Astrocyte (in vitro differentiated cells and primary cell): Measurements from ENCODE around the gene ZIC1. TPM values are rescaled to one million over a fixed set of nuclear protein-coding genes. Genes with fewer than 3 reads are reported as not detected.

Experiments
- DNase-seq: peaks from one replicate; pipeline ENCODE4 v3.0.0-alpha.2; 2010; ENCODE audit warnings: low read depth
- FAIRE-seq: peaks from 2 replicates; lab custom pipeline; 2011; peaks lifted over from hg19 to GRCh38; lab: Jason Lieb, UNC
- H2AFZ ChIP-seq: 2 replicates; pipeline ENCODE4 v1.6.0; 2012; ENCODE audit warnings: low read depth, low read length, inconsistent platforms
- H3K27ac ChIP-seq: 2 replicates; pipeline ENCODE4 v1.5.1; 2011; ENCODE audit warnings: low read depth, low read length, inconsistent platforms
- H3K27me3 ChIP-seq: 2 replicates; pipeline ENCODE4 v1.6.0; 2011; ENCODE audit warnings: low read length, inconsistent platforms; ENCODE audit not compliant: insufficient read depth
- H3K36me3 ChIP-seq: 2 replicates; pipeline ENCODE4 v1.5.1; 2011; ENCODE audit warnings: low read length, inconsistent platforms; ENCODE audit not compliant: insufficient read depth
- H3K4me1 ChIP-seq: 2 replicates; pipeline ENCODE4 v1.5.1; 2011; ENCODE audit warnings: low read length, inconsistent platforms; ENCODE audit not compliant: insufficient read depth
- H3K4me2 ChIP-seq: 2 replicates; pipeline ENCODE4 v1.6.0; 2012; ENCODE audit warnings: low read length, inconsistent platforms
- H3K4me3 ChIP-seq: 2 replicates; pipeline ENCODE4 v1.5.1; 2011; ENCODE audit warnings: low read depth, mild to moderate bottlenecking, low read length, inconsistent platforms; ENCODE audit not compliant: insufficient read depth
- H3K79me2 ChIP-seq: 2 replicates; pipeline ENCODE4 v1.6.0; 2012; ENCODE audit warnings: mild to moderate bottlenecking, low read length, inconsistent platforms; ENCODE audit not compliant: insufficient read depth
- H3K9ac ChIP-seq: 2 replicates; pipeline ENCODE4 v1.6.0; 2012; ENCODE audit warnings: mild to moderate bottlenecking, low read length, inconsistent platforms
- H3K9me3 ChIP-seq: 2 replicates; pipeline ENCODE4 v1.5.1; 2012; ENCODE audit warnings: low read depth, mild to moderate bottlenecking, low read length, inconsistent platforms; ENCODE audit not compliant: insufficient read depth
- H4K20me1 ChIP-seq: 2 replicates; pipeline ENCODE4 v1.6.0; 2012; ENCODE audit warnings: low read length, inconsistent platforms; ENCODE audit not compliant: insufficient read depth
- H3K27ac Mint-ChIP-seq: one replicate; pipeline ENCODE4 v1.8.0; 2021; ENCODE audit warnings: mild to moderate bottlenecking, mixed read lengths; ENCODE audit not compliant: unreplicated experiment
- H3K27me3 Mint-ChIP-seq: one replicate; pipeline ENCODE4 v1.8.0; 2021; ENCODE audit warnings: low read depth, mixed read lengths; ENCODE audit not compliant: unreplicated experiment
- H3K36me3 Mint-ChIP-seq: one replicate; pipeline ENCODE4 v1.8.0; 2021; ENCODE audit warnings: low read depth, mixed read lengths; ENCODE audit not compliant: unreplicated experiment
- H3K4me1 Mint-ChIP-seq: one replicate; pipeline ENCODE4 v1.8.0; 2021; ENCODE audit warnings: low read depth, mixed read lengths; ENCODE audit not compliant: unreplicated experiment
- H3K4me3 Mint-ChIP-seq: one replicate; pipeline ENCODE4 v1.8.0; 2021; ENCODE audit warnings: mild to moderate bottlenecking, moderate library complexity, mixed read lengths; ENCODE audit not compliant: unreplicated experiment
- H3K9me3 Mint-ChIP-seq: one replicate; pipeline ENCODE4 v1.8.0; 2021; ENCODE audit warnings: mild to moderate bottlenecking, mixed read lengths; ENCODE audit not compliant: unreplicated experiment
- EZH2 ChIP-seq: IDR thresholded peaks from 2 replicates; pipeline ENCODE4 v1.6.1; 2012; ENCODE audit warnings: mild to moderate bottlenecking, low read length, inconsistent platforms; ENCODE audit not compliant: insufficient read depth
- total RNA-seq: library from RNA; stranded (reverse); gene quantifications from 2 replicates; pipeline ENCODE4 v1.2.1, GENCODE V29; 2021
- TF ChIP-seq, protein P1 (sequence below): IDR thresholded peaks from 2 replicates; pipeline ENCODE4 v1.5.1; 2011; ENCODE audit warnings: low read depth, mild to moderate bottlenecking, inconsistent platforms, low read length, moderate library complexity; ENCODE audit not compliant: insufficient read depth

The ZIC1 gene
- total RNA-seq, 1 donor from 2014 or later: 0.30 TPM

DNA sequence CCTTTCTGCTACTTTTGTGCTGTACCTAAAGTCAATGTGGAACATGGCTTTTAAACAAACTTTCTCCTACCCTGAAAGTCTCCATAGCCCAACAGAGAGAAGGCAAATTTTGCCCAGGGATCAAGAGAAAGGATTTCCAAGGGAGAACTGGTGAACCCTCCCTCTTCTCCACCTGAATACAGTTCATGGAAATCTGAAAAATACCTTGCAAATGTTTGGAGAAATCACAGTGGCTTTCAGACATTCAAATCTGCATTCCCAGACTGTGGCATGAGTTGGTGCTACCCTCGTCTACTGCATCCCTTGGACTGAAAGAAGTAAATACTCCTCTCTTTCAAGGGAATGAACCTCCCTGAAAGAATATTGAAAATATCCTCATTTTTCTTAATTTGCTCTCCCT, 41.5 kb upstream of the ZIC1 start:
- no peaks in the 10 kb centered on the region for H3K9me3 ChIP-seq
- Mint-ChIP-seq H3K9me3 (peaks cover 12% of the 10 kb centered on the region), H3K27me3 (peaks cover 89% of the 10 kb centered on the region), H3K4me3 (no peak overlapping the region), H3K36me3 (no peaks in the 10 kb centered on the region), H3K27ac (no peak overlapping the region), H3K4me1 (no peaks in the 10 kb centered on the region)
- peaks cover 74% of the 10 kb centered on the region for H3K27me3 ChIP-seq
- no peak overlapping the region for H3K9ac ChIP-seq
- H3K27ac ChIP-seq: no peak overlapping the region
- H3K4me1 ChIP-seq: no peaks in the 10 kb centered on the region
- no peaks in the 10 kb centered on the region for H4K20me1 ChIP-seq
- H3K36me3 ChIP-seq: no peaks in the 10 kb centered on the region
- no peak for FAIRE-seq
- TF ChIP-seq EZH2: no peak
- TF ChIP-seq, protein P1, sequence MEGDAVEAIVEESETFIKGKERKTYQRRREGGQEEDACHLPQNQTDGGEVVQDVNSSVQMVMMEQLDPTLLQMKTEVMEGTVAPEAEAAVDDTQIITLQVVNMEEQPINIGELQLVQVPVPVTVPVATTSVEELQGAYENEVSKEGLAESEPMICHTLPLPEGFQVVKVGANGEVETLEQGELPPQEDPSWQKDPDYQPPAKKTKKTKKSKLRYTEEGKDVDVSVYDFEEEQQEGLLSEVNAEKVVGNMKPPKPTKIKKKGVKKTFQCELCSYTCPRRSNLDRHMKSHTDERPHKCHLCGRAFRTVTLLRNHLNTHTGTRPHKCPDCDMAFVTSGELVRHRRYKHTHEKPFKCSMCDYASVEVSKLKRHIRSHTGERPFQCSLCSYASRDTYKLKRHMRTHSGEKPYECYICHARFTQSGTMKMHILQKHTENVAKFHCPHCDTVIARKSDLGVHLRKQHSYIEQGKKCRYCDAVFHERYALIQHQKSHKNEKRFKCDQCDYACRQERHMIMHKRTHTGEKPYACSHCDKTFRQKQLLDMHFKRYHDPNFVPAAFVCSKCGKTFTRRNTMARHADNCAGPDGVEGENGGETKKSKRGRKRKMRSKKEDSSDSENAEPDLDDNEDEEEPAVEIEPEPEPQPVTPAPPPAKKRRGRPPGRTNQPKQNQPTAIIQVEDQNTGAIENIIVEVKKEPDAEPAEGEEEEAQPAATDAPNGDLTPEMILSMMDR: no peak
- H3K4me2 ChIP-seq: no peak overlapping the region
- H2AFZ ChIP-seq: no peak overlapping the region
- no peaks in the 10 kb centered on the region for H3K79me2 ChIP-seq
- no peak overlapping the region for H3K4me3 ChIP-seq
- DNase-seq: no peak

DNA sequence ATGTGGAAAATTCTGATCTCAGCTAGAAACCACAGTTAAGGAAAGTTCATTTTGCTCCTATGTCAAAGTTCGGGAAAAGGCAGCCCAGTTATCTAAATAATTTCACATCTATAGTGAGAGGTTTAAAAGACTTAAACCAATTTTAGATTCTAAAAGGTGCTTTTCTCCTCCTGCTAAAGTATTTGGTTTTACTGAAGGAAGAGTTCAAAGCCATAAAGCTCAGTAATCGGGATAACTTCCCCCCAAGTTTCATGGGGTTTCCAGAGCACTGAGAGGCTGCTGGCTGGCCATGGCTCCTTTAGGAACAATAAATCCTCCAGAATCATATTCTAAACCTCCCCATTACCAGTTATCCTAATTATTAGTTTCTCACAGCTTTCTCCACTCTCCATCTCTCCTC, 41.0 kb upstream of the ZIC1 start:
- FAIRE-seq (no peak), DNase-seq (no peak)
- peaks cover 90% of the 10 kb centered on the region for H3K27me3 Mint-ChIP-seq
- no peak overlapping the region for H3K27ac ChIP-seq
- H3K27ac Mint-ChIP-seq: no peak overlapping the region
- peak overlapping the region; percentile 59 for H3K9ac ChIP-seq
- H3K4me1 Mint-ChIP-seq: no peaks in the 10 kb centered on the region
- H3K9me3 Mint-ChIP-seq: peaks cover 16% of the 10 kb centered on the region
- H3K4me3 ChIP-seq: no peak overlapping the region
- no peaks in the 10 kb centered on the region for H4K20me1 ChIP-seq
- H3K4me3 Mint-ChIP-seq: no peak overlapping the region
- no peaks in the 10 kb centered on the region for H3K36me3 ChIP-seq
- no peaks in the 10 kb centered on the region for H3K4me1 ChIP-seq
- H3K27me3 ChIP-seq: peaks cover 78% of the 10 kb centered on the region
- H3K9me3 ChIP-seq: no peaks in the 10 kb centered on the region
- H2AFZ ChIP-seq: no peak overlapping the region
- peak overlapping the region; percentile 81 for H3K4me2 ChIP-seq
- H3K36me3 Mint-ChIP-seq: no peaks in the 10 kb centered on the region
- no peak for TF ChIP-seq EZH2
- TF ChIP-seq, protein P1: no peak
- H3K79me2 ChIP-seq: no peaks in the 10 kb centered on the region

DNA sequence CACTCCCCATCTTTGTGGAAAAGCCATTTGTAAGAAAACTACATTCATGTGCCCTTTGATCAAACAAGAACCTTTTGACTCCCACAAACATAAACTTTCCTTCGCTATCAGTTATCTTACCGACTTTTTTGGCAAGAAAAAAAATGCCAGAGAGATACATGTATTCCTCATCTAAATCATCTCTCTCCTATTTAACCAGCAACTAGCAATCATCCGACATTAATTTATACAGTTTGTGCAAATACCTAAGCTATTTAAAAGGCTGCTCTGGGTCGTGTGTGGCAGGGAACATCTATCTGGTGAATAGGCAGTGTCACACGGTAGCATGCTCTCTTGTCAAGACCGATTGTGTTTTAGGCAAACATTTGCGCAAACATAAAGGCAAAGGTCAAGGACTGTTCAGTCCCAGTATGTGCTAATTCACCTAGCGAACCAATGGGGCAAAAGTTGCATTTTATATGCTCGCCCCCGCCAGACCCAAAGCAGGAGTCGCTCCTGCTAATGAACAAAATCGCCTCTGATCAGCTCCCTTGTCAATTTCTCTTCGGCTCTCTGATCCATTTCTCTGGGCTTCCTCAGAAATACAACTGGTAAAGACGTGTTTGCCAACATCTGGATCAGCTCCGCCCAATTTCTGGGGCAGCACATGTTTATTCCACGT, 40.5 kb upstream of the ZIC1 start:
- H3K79me2 ChIP-seq: no peaks in the 10 kb centered on the region
- H3K4me3 ChIP-seq: peak overlapping the region; percentile 61
- no peak overlapping the region for H3K27ac ChIP-seq
- Mint-ChIP-seq H3K4me3 (no peak overlapping the region), H3K36me3 (no peaks in the 10 kb centered on the region), H3K9me3 (peaks cover 19% of the 10 kb centered on the region), H3K4me1 (no peaks in the 10 kb centered on the region), H3K27me3 (peaks cover 91% of the 10 kb centered on the region), H3K27ac (peak overlapping the region; percentile 19)
- FAIRE-seq (no peak), DNase-seq (no peak)
- H4K20me1 ChIP-seq: no peaks in the 10 kb centered on the region
- peak overlapping the region; percentile 81 for H3K4me2 ChIP-seq
- H3K27me3 ChIP-seq: peaks cover 76% of the 10 kb centered on the region
- peak overlapping the region; percentile 59 for H3K9ac ChIP-seq
- TF ChIP-seq EZH2: no peak
- TF ChIP-seq, protein P1: no peak
- H3K9me3 ChIP-seq: no peaks in the 10 kb centered on the region
- H2AFZ ChIP-seq: no peak overlapping the region
- H3K4me1 ChIP-seq: no peaks in the 10 kb centered on the region
- H3K36me3 ChIP-seq: no peaks in the 10 kb centered on the region
